ENCODE results near the gene OR52E1. TPM values are rescaled to one million over a fixed set of nuclear protein-coding genes. Genes with fewer than 3 reads are reported as not detected.

The OR52E1 gene
- total RNA-seq: not detected
- polyA plus RNA-seq (2013, experiment 1 of 2): not detected
- not detected for polyA plus RNA-seq (2013, experiment 2 of 2)
- long read RNA-seq, experiment 1: 0 reads
- long read RNA-seq, experiment 2: 0 reads
- long read RNA-seq, experiment 3: 0 reads
- long read RNA-seq, experiment 4: 0 reads

DNA sequence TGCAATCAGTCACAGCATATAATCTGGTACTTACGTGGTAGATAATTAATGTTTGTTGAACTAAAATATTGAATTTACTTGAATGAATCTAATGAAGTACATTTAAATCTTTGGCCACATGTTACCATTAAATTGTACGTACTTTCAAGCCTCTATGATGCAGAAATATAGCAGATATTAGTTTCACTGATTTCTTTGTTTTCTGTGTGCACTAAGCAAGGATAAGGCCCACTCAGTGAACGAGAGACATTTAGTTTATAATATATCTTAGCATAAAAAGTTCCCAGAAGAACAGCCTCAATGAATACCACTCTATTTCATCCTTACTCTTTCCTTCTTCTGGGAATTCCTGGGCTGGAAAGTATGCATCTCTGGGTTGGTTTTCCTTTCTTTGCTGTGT is at the start of gene OR52E1:
TSS of gene OR52E1 (plus strand) at position 301 of the 400 bp plus-strand sequence.
- Mint-ChIP-seq H3K27ac (no peak within 1 kb of the TSS), H3K36me3 (ENCODE audit: low read depth) (no peaks in the 10 kb centered on the region), H3K4me1 (peaks cover 13% of the 10 kb centered on the region), H3K9me3 (no peaks in the 10 kb centered on the region), H3K27me3 (ENCODE audit: insufficient read depth) (no peaks in the 10 kb centered on the region), H3K4me3 (no peak within 1 kb of the TSS)
- H3K4me1 ChIP-seq (ENCODE audit: control insufficient read depth, insufficient read depth, low read length): no peaks in the 10 kb centered on the region
- H3K36me3 ChIP-seq (ENCODE audit: control insufficient read depth, insufficient read depth, low read length): no peaks in the 10 kb centered on the region
- H3K27me3 ChIP-seq (ENCODE audit: control insufficient read depth, insufficient read depth, low read length, poor library complexity, severe bottlenecking): no peaks in the 10 kb centered on the region
- no peaks in the 10 kb centered on the region for H3K9me3 ChIP-seq (ENCODE audit: control insufficient read depth, low read length)
- H3K4me3 ChIP-seq (ENCODE audit: low read length): no peak within 1 kb of the TSS
- WGBS, 2 experiments (ENCODE audit: insufficient coverage in 1 of 2, insufficient read length in 1 of 2): 92 to 100% methylated on average over 2 of the region's 3 CpGs
- no peak within 1 kb of the TSS for H3K27ac ChIP-seq (ENCODE audit: low read depth, low read length)
- TF ChIP-seq CTCF (conservative IDR thresholded peaks at IDR 0.05): no peak
- DNase-seq: no peak
- H3K9ac ChIP-seq (ENCODE audit: extremely low read depth, low read length, poor library complexity, severe bottlenecking): no peak within 1 kb of the TSS

DNA sequence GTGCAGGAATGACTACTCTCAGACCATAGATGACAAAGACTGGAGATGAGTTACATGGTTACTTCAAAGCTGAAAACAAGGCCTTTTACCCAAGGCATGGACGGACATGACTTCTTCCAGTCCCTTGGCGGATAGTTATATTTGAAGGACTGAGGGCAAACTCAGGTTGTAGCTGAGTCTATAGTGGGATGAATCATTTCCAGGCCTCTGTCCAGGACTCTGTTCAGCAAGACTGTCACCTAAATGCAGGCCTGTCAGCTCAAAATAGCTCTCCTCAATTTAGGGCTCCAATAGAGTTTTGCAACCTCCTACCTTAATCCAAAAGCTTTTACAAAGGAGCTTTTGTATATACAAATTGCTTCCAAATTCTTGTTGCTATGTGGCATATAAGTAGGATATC is 47.4 kb upstream of the OR52E1 start:
- Mint-ChIP-seq H3K27ac (no peak overlapping the region), H3K4me3 (no peak overlapping the region), H3K27me3 (ENCODE audit: insufficient read depth) (peaks cover 4% of the 10 kb centered on the region), H3K36me3 (ENCODE audit: low read depth) (no peaks in the 10 kb centered on the region), H3K4me1 (peaks cover 3% of the 10 kb centered on the region), H3K9me3 (peaks cover 14% of the 10 kb centered on the region)
- DNase-seq: no peak
- Histone ChIP-seq H3K4me3 (ENCODE audit: low read length) (no peak overlapping the region), H3K36me3 (ENCODE audit: control insufficient read depth, insufficient read depth, low read length) (no peaks in the 10 kb centered on the region), H3K27ac (ENCODE audit: low read depth, low read length) (no peak overlapping the region), H3K9ac (ENCODE audit: extremely low read depth, low read length, poor library complexity, severe bottlenecking) (no peak overlapping the region), H3K27me3 (ENCODE audit: control insufficient read depth, insufficient read depth, low read length, poor library complexity, severe bottlenecking) (no peaks in the 10 kb centered on the region), H3K9me3 (ENCODE audit: control insufficient read depth, low read length) (peaks cover 5% of the 10 kb centered on the region), H3K4me1 (ENCODE audit: control insufficient read depth, insufficient read depth, low read length) (no peaks in the 10 kb centered on the region)
- WGBS, 2 experiments (ENCODE audit: insufficient coverage in 1 of 2, insufficient read length in 1 of 2): 94 to 100% methylated on average over 2 of the region's 2 CpGs
- no peak for TF ChIP-seq CTCF (conservative IDR thresholded peaks at IDR 0.05)

DNA sequence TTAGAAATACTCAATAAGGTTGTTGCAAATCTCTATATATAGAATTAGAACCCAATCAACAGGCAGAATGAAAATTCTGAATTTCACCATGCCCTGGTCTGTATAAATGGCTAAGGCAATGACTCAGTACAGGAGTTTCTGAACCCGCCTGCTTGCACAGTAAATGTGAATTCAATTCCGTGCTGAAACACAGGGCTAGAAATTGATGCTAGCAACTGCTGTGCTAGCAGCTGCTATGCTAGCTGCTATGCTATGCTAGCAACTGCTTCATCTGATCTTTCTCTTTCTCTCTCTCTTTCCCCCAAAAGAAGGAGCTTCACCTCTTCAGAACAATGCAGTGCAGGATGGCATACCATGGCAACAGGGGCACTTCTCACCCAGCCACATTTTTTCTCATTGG is 32.7 kb upstream of the OR52E1 start:
- H3K27me3 Mint-ChIP-seq (ENCODE audit: insufficient read depth): no peaks in the 10 kb centered on the region
- DNase-seq: no peak

More for the DNA sequence above, 32.7 kb upstream of the OR52E1 start:
- TF ChIP-seq CTCF (conservative IDR thresholded peaks at IDR 0.05): no peak
- no peak overlapping the region for H3K27ac ChIP-seq (ENCODE audit: low read depth, low read length)
- WGBS, 2 experiments (ENCODE audit: insufficient coverage in 1 of 2, insufficient read length in 1 of 2): 83 to 100% methylated on average over 2 of the region's 2 CpGs
- no peaks in the 10 kb centered on the region for H3K4me1 ChIP-seq (ENCODE audit: control insufficient read depth, insufficient read depth, low read length)
- H3K4me1 Mint-ChIP-seq: no peaks in the 10 kb centered on the region
- H3K36me3 Mint-ChIP-seq (ENCODE audit: low read depth): no peaks in the 10 kb centered on the region
- no peaks in the 10 kb centered on the region for H3K9me3 Mint-ChIP-seq
- H3K36me3 ChIP-seq (ENCODE audit: control insufficient read depth, insufficient read depth, low read length): no peaks in the 10 kb centered on the region
- no peaks in the 10 kb centered on the region for H3K9me3 ChIP-seq (ENCODE audit: control insufficient read depth, low read length)
- no peak overlapping the region for H3K27ac Mint-ChIP-seq
- no peak overlapping the region for H3K4me3 Mint-ChIP-seq
- H3K4me3 ChIP-seq (ENCODE audit: low read length): no peak overlapping the region
- no peaks in the 10 kb centered on the region for H3K27me3 ChIP-seq (ENCODE audit: control insufficient read depth, insufficient read depth, low read length, poor library complexity, severe bottlenecking)
- H3K9ac ChIP-seq (ENCODE audit: extremely low read depth, low read length, poor library complexity, severe bottlenecking): no peak overlapping the region
